Raji (cell line): ENCODE data around the gene KLF2.

Experiments
- POLR2A ChIP-seq: IDR thresholded peaks from 2 replicates; pipeline ENCODE4 v1.6.1; 2011; ENCODE audit warnings: low read depth, low read length, control low read depth; ENCODE audit not compliant: insufficient read depth

KLF2 gene

DNA sequence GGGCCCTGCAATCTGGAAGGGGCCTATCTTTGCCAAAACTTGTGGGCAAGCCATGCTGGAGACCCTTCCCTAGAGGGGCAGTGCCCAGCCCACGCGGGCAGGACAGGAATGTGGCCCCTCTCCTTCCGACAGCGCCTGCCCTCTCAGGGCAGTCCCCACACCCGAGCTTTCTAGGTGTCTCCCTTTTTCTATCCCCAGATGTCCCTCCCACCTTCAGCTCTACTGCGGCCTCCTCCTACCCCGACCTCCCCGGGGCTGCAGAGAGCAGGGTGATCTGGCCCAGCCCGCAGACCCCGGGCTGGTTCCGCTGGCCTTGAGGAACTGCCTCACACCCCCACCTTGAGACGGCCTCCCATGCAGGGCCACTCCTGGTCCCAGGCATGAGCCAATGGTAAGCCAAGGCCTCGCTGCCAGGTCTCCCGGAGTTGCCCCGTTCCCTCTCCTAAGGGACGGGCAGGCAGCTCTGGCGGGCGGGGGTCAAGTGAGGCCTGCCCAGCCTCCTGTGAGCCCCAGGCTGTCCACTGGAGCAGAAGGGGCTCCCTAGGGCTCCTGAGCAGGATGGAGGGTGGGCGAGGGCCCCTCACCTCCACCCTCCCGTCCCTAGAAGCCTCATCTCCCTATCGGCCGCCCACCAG lies 39.7 kb downstream of the KLF2 start:
- no peak for TF ChIP-seq POLR2A

DNA sequence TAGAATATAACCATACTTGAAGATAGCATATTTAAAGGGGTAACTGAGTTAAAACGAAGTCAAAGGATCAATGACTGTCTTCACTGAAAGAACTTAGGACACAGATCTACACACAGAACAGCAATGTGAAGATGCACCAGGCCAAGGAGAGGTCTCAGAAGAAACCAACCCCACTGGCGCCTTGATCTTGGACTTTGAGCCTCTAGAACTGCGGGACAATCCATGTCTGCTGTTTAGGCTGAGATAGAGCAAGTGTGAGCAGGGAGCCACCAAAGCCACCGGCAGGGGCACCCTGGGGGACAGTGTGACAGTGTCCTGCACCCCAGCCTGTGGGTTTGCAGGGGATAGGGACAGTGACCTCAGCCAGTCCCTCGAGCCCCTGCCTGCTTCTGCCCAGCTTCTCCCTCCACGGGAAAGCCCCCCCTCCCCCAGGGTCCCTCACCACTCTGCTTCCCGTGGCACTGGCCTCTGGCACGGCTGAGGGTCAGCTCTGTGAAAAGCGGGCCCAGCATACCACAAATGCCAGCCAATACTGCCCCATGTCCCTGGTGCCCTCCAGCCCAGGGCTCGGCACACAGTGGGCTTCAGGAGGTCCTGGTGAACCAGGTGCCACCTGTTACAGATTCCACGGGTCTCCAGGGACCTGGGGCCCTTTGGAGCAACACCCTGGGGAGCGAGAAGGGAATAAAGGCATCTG lies 40.8 kb downstream of the KLF2 start:
- TF ChIP-seq POLR2A = no peak

DNA sequence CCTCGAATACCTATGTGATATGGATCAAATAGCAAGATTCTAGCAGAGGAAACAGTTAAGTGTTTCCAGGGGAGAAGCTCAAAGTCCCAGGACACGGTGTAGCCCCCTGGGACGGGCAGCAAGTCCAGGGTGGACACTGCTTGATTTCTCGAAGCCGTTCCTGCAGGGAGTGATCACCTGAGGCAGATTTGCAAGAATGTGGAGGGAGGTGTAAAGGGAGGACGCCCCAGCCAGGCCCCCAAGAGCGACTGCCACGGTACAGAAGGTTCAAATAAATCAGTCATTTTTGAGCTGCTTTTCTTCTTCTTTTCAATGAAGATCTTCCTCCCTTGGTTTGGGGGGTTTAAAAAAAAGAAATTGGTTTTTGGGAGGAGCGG lies 41.4 kb downstream of the KLF2 start:
- no peak for TF ChIP-seq POLR2A

DNA sequence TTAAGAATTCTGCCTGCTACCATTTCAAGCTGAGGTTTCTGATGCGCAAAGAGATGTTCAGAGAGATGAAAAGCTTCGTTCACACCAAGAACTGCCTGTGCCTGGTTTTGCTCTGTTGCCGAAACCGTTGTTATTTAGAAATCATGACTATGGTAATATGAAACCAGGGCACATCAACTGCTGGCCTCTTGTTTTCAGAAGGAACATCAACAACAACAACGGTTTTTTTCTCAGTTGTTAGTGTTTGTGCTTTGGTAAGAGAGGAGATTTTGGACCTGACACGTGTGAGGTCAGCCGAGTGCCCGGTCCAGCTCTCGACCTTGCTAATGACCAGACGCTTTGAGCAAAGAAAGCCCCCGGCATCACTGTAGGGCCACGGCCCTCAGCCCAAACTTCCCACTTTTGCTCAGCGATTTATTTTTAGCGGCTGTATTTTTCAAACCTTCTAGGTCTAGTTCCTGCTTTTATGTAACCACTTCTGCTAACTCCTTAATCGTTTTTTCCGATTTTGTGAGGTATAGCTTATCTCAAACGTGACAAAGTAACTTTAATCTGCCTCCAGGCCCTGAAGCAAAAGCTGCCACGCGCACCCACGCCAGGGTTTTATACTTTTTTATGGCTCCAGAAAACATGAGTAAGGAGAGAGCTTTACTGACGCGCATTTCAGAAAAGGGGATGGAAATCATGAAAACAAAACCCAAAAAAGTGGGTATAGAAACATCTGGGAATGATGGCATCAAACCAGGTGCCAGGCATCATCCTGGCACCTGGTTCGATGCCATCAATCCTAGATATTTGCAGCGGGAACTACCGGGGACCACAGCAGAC lies 42.0 kb downstream of the KLF2 start:
- TF ChIP-seq POLR2A = no peak

DNA sequence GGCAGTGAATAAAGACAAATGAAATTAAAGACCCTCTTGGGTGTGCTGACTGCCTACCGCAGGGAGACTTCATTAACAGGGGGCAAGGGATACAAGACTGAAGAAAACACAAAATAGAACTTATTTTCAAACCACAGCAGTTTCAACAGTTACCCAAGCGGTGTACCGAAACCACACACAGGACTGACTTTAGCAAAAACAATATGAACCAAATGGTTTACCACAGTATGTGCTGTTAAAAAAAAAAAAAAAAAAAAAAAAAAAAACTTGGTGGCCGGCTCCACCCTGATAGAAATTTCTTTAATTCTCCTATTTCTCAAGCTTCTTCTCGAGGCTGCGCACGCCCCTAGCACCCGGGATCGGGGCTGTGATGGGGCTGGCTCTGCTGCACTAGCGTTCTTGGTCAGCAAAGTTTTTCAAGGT lies 42.6 kb downstream of the KLF2 start:
- TF ChIP-seq POLR2A = no peak

DNA sequence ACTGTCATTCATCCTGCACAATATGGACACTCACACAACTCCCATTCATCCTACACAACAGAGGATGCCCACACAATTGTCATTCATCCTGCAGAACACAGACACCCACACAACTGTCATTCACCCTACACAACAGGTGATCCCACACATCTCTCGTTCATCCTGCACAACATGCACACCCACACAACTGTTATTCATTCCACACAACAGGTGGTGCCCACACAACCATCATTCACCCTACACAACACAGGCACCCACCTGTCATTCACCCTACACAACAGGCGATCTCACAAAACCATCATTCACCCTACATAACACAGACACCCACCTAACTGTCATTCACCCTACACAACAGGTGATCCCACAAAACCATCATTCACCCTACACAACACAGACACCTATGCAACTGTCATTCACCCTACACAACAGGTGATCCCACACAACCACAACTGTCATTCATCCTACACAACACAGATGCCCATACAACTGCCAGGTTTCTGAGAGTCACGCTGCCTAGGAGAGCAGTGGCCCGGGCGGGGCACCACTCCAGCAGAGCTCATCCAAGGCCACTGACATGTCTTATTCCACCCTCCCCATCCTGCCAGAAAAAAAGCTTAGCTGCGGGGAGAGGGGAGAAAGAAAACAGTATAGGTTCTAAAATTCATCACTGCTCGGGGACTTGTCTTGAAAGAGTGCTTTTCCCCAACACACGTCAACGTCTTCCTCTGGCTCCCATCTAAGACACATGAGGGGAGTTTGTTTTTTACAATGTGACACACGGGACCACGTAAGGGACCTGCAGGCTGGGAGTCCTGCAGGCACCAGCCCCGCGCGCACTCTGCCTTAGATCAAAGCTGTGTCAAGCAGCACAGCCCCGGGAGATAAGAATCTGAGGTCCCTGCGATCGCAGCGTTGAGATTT lies 44.0 kb downstream of the KLF2 start:
- no peak for TF ChIP-seq POLR2A

DNA sequence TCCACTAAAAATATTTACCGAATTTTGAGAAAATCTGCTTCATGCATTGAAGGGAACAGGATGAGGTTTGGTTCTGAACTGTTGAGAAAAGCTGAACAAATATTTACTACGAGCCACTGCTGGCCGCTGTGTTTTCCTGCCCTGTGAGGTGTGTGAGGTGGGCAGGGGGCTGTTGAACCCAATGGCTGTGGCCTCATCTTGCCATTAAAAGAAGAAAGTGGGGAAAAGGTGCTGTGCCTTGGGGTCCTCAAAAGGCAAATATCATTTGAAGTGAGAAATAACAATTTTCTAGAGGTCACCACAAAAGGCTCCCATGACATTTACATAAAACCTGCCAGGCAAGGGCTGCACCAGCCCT lies 44.7 kb downstream of the KLF2 start:
- TF ChIP-seq POLR2A = no peak

DNA sequence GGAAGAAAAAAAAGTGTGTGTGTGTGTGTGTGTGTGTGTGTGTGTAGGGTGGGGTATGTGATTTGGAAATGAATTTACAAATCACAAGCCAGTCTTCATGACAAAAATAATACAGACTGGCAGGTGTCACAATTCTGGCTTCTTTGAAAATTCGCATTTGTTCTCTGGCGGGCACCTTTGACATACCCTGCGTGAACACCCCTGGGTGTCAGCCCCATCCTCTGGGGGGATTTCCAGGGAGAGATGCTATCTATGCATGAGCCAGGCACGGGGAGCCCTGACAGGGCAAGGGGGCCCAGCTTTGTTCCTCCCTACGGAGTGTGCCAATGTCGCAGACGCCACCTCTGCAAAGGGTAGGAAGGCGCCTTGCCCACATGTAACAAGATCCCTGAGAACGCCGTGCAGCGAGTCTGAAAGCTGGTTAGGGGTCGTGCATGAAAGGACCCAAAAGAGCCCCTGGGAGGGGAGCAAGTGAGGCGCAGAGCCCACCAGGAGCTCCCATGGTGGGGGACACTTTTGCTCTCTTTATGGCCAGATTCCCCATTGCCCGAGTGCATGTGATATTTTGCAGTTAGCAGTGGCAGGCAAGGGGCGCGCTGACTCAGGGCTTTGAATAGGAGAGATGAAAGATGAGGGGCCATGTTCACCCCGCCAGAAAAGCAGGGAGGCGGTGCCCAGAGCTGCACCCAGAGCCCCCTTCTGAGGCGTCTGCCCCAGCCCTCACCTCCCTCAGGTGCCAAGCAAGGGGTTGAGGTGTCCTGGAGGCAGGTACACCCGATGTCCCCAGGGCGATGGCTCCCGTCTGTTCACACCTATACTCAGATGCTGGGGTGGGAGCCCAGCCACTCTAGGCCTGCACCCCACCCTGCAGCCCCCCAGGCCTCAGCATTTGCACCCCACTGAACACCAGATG lies 45.3 kb downstream of the KLF2 start:
- TF ChIP-seq POLR2A = no peak

DNA sequence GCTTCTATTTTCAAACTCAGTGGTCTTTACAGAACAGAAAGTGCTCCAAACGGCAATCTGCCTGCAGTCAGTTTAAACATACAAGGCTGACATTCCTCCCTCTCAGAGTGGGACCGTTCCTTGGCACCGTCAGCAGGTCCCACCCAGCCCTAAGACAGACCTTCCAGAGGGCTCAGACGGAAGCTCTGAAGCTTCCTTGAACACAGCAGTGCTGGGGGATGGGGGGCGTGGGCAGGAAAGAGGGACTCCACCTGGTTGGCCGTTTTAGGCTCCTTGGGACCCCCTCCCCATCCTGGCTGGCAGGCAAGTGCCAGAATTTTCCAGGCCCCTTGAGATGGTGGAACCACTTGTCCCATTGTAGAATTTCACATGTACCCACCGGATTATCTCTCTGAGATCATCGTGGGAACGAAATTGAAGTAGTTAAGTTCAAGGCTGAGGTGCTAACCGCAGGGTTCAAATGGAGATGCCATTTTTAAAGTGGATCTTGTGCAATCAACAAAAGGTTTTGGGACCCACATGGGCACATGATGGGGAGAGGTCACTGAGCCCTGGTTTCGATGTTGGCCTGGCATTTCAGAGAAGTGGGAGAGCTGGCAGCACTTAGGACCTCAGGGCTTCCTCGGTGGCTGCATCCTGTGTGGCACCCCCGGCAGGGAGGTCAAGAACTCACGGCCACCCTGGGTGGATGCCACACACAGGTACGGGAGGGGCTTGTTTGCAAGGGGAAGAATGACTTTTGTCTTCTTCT lies 46.2 kb downstream of the KLF2 start:
- no peak for TF ChIP-seq POLR2A

DNA sequence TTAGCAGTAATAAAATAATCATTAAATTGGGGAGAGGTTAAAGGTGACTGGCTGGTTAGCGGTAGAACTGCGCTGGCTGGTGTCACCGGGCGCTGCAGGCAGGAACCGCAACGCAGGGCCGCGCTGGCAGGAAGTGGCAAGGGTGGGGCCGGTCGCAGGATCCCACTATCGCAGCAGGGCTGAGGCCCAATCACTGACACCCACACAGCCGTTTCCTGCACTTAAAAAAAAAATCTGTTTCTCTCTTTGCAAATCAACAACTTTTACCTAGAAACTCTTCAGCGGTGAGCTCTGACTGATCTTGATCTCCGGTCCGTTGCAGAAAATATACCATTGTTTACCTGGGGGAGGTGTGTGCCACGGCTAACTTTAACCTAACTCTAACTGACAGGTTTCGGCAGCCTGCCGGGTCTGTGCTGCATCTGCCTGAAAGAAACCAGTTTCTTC lies 46.9 kb downstream of the KLF2 start:
- no peak for TF ChIP-seq POLR2A

DNA sequence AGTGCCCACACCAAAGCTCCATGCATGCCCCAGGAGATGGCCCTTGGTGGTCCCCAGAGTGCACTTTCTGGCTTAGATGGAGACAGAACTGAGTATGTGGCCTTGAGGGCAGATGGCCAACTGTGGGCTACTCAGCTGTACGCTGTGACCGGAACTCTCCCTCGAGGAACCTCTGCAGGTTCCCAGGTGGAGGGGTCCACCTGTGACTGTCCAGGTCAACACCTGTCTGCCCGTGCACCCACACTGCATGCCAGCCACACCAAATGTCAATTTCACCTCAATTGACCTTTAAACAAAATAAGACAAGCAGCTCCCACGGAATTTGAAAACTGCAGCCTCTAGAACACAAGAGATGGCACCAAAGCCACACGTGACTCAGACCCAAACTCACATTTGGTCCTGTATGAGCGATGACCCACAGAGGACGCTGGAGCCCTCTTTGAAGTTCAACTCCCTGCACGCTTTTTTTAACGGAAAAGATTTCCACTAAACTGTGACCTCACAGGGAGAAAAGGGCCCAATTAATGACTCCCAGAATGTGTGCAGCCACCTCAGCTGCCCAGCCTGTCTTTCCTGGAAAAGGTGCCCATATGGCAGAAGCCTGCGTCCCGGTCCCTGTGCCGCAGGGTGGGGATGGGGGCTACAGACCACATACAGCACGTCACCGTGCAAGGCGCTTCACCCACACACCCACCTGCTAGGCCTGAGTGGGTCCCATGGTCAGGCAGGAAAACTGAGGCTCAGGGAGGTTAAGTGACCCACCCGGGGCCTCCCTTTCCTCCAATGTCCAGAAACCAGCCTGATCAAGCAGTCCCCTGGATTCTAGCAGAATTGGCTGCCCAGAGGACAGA lies 47.7 kb downstream of the KLF2 start:
- no peak for TF ChIP-seq POLR2A

DNA sequence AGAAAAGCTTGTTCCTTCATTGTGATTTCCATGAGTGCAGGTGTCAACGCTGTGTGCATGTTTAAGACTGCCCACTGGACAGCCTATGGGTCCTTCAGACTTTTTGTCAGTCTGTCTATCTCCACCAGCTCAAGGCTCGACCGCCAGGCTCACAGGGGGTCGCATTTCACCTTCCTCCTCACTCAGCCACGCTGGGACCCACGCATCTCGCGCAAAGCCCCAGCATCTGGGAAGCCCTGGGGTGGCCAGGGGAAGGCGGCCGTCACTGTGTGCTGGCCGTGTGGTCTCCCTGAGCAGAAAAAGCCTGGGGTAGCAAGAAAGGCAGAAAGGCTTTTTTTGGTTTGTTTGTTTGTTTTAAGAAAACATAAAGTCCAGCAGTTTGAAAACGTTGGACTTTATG lies 48.5 kb downstream of the KLF2 start:
- no peak for TF ChIP-seq POLR2A
